ENCODE measurements around the gene UBASH3B.

Gene UBASH3B

GRCh38 chr11:122778148-122778547, 122.6 kb downstream of the UBASH3B start:
- Histone ChIP-seq H3K9me3 (ENCODE audit: control insufficient read depth in 1 of 2, low read length in 2 of 2) (no peaks in the 10 kb centered on the region), H3K4me3 (ENCODE audit: low read depth in 1 of 2, low read length in 2 of 2) (no peak overlapping the region), H3K36me3 (ENCODE audit: control insufficient read depth in 1 of 2, insufficient read depth in 2 of 2, low read length in 2 of 2) (no peaks in the 10 kb centered on the region), H3K9ac (ENCODE audit: low read depth in 1 of 2, low read length in 2 of 2) (no peak overlapping the region), H3K4me1 (ENCODE audit: control insufficient read depth in 1 of 2, insufficient read depth in 2 of 2, low read length in 2 of 2) (peaks cover 0 to 5% of the 10 kb centered on the region in 2 donors), H3K27me3 (ENCODE audit: control insufficient read depth in 1 of 2, insufficient read depth in 2 of 2, low read length in 2 of 2) (no peaks in the 10 kb centered on the region), H3K27ac (ENCODE audit: low read depth, low read length) (no peak overlapping the region)

GRCh38 chr11:122779047-122779629, 123.6 kb downstream of the UBASH3B start:
- Histone ChIP-seq H3K4me3 (ENCODE audit: low read depth in 1 of 2, low read length in 2 of 2) (no peak overlapping the region), H3K9ac (ENCODE audit: low read depth in 1 of 2, low read length in 2 of 2) (no peak overlapping the region), H3K27me3 (ENCODE audit: control insufficient read depth in 1 of 2, insufficient read depth in 2 of 2, low read length in 2 of 2) (no peaks in the 10 kb centered on the region), H3K36me3 (ENCODE audit: control insufficient read depth in 1 of 2, insufficient read depth in 2 of 2, low read length in 2 of 2) (no peaks in the 10 kb centered on the region), H3K4me1 (ENCODE audit: control insufficient read depth in 1 of 2, insufficient read depth in 2 of 2, low read length in 2 of 2) (peaks cover 0 to 5% of the 10 kb centered on the region in 2 donors), H3K27ac (ENCODE audit: low read depth, low read length) (no peak overlapping the region), H3K9me3 (ENCODE audit: control insufficient read depth in 1 of 2, low read length in 2 of 2) (no peaks in the 10 kb centered on the region)

GRCh38 chr11:122780296-122780949, 124.9 kb downstream of the UBASH3B start:
- no peaks in the 10 kb centered on the region for H3K9me3 ChIP-seq (ENCODE audit: control insufficient read depth in 1 of 2, low read length in 2 of 2)
- no peak overlapping the region for H3K9ac ChIP-seq (ENCODE audit: low read depth in 1 of 2, low read length in 2 of 2)
- no peak overlapping the region for H3K4me3 ChIP-seq (ENCODE audit: low read depth in 1 of 2, low read length in 2 of 2)
- H3K27ac ChIP-seq (ENCODE audit: low read depth, low read length): no peak overlapping the region
- H3K27me3 ChIP-seq (ENCODE audit: control insufficient read depth in 1 of 2, insufficient read depth in 2 of 2, low read length in 2 of 2): no peaks in the 10 kb centered on the region
- no peaks in the 10 kb centered on the region for H3K36me3 ChIP-seq (ENCODE audit: control insufficient read depth in 1 of 2, insufficient read depth in 2 of 2, low read length in 2 of 2)
- H3K4me1 ChIP-seq (ENCODE audit: control insufficient read depth in 1 of 2, insufficient read depth in 2 of 2, low read length in 2 of 2): peaks cover 8 to 12% of the 10 kb centered on the region in 2 donors

GRCh38 chr11:122781378-122782195, 126.1 kb downstream of the UBASH3B start:
- peaks cover 8 to 12% of the 10 kb centered on the region in 2 donors for H3K4me1 ChIP-seq (ENCODE audit: control insufficient read depth in 1 of 2, insufficient read depth in 2 of 2, low read length in 2 of 2)
- H3K27ac ChIP-seq (ENCODE audit: low read depth, low read length): no peak overlapping the region
- no peaks in the 10 kb centered on the region for H3K36me3 ChIP-seq (ENCODE audit: control insufficient read depth in 1 of 2, insufficient read depth in 2 of 2, low read length in 2 of 2)
- H3K9ac ChIP-seq (ENCODE audit: low read depth in 1 of 2, low read length in 2 of 2): no peak overlapping the region
- no peak overlapping the region for H3K4me3 ChIP-seq (ENCODE audit: low read depth in 1 of 2, low read length in 2 of 2)
- H3K27me3 ChIP-seq (ENCODE audit: control insufficient read depth in 1 of 2, insufficient read depth in 2 of 2, low read length in 2 of 2): no peaks in the 10 kb centered on the region
- no peaks in the 10 kb centered on the region for H3K9me3 ChIP-seq (ENCODE audit: control insufficient read depth in 1 of 2, low read length in 2 of 2)

GRCh38 chr11:122782222-122782621, 126.7 kb downstream of the UBASH3B start:
- H3K4me3 ChIP-seq (ENCODE audit: low read depth in 1 of 2, low read length in 2 of 2): no peak overlapping the region
- H3K9me3 ChIP-seq (ENCODE audit: control insufficient read depth in 1 of 2, low read length in 2 of 2): no peaks in the 10 kb centered on the region
- no peak overlapping the region for H3K27ac ChIP-seq (ENCODE audit: low read depth, low read length)
- H3K27me3 ChIP-seq (ENCODE audit: control insufficient read depth in 1 of 2, insufficient read depth in 2 of 2, low read length in 2 of 2): no peaks in the 10 kb centered on the region
- H3K36me3 ChIP-seq (ENCODE audit: control insufficient read depth in 1 of 2, insufficient read depth in 2 of 2, low read length in 2 of 2): no peaks in the 10 kb centered on the region
- no peak overlapping the region for H3K9ac ChIP-seq (ENCODE audit: low read depth in 1 of 2, low read length in 2 of 2)
- peaks cover 8 to 12% of the 10 kb centered on the region in 2 donors for H3K4me1 ChIP-seq (ENCODE audit: control insufficient read depth in 1 of 2, insufficient read depth in 2 of 2, low read length in 2 of 2)

GRCh38 chr11:122784325-122784955, 128.9 kb downstream of the UBASH3B start:
- no peak overlapping the region for H3K27ac ChIP-seq (ENCODE audit: low read depth, low read length)
- H3K36me3 ChIP-seq (ENCODE audit: control insufficient read depth in 1 of 2, insufficient read depth in 2 of 2, low read length in 2 of 2): peaks cover 0 to 4% of the 10 kb centered on the region in 2 donors
- H3K9ac ChIP-seq (ENCODE audit: low read depth in 1 of 2, low read length in 2 of 2): no peak overlapping the region
- no peaks in the 10 kb centered on the region for H3K27me3 ChIP-seq (ENCODE audit: control insufficient read depth in 1 of 2, insufficient read depth in 2 of 2, low read length in 2 of 2)
- H3K4me1 ChIP-seq (ENCODE audit: control insufficient read depth in 1 of 2, insufficient read depth in 2 of 2, low read length in 2 of 2): peaks cover 8 to 12% of the 10 kb centered on the region in 2 donors
- no peak overlapping the region for H3K4me3 ChIP-seq (ENCODE audit: low read depth in 1 of 2, low read length in 2 of 2)
- no peaks in the 10 kb centered on the region for H3K9me3 ChIP-seq (ENCODE audit: control insufficient read depth in 1 of 2, low read length in 2 of 2)

- Histone ChIP-seq H3K36me3 (ENCODE audit: control insufficient read depth in 1 of 2, insufficient read depth in 2 of 2, low read length in 2 of 2) (peaks cover 0 to 6% of the 10 kb centered on the region in 2 donors), H3K4me3 (ENCODE audit: low read depth in 1 of 2, low read length in 2 of 2) (no peak overlapping the region), H3K9me3 (ENCODE audit: control insufficient read depth in 1 of 2, low read length in 2 of 2) (no peaks in the 10 kb centered on the region), H3K27me3 (ENCODE audit: control insufficient read depth in 1 of 2, insufficient read depth in 2 of 2, low read length in 2 of 2) (no peaks in the 10 kb centered on the region), H3K4me1 (ENCODE audit: control insufficient read depth in 1 of 2, insufficient read depth in 2 of 2, low read length in 2 of 2) (peaks cover 8 to 12% of the 10 kb centered on the region in 2 donors), H3K27ac (ENCODE audit: low read depth, low read length) (no peak overlapping the region), H3K9ac (ENCODE audit: low read depth in 1 of 2, low read length in 2 of 2) (no peak overlapping the region)
Observed at GRCh38 chr11:122785031-122785541, 129.6 kb downstream of the UBASH3B start.

- Histone ChIP-seq H3K4me1 (ENCODE audit: control insufficient read depth in 1 of 2, insufficient read depth in 2 of 2, low read length in 2 of 2) (peaks cover 8% of the 10 kb centered on the region in 2 donors), H3K27ac (ENCODE audit: low read depth, low read length) (no peak overlapping the region)
Observed at GRCh38 chr11:122786896-122787295, 131.4 kb downstream of the UBASH3B start.

GRCh38 chr11:122788781-122789535, 133.4 kb downstream of the UBASH3B start:
- H3K4me3 ChIP-seq (ENCODE audit: low read depth in 1 of 2, low read length in 2 of 2): no peak overlapping the region
- peaks cover 8% of the 10 kb centered on the region in 2 donors for H3K4me1 ChIP-seq (ENCODE audit: control insufficient read depth in 1 of 2, insufficient read depth in 2 of 2, low read length in 2 of 2)
- H3K27ac ChIP-seq (ENCODE audit: low read depth, low read length): no peak overlapping the region

More at GRCh38 chr11:122786896-122787295, 131.4 kb downstream of the UBASH3B start:
- Histone ChIP-seq H3K27me3 (ENCODE audit: control insufficient read depth in 1 of 2, insufficient read depth in 2 of 2, low read length in 2 of 2) (no peaks in the 10 kb centered on the region), H3K9me3 (ENCODE audit: control insufficient read depth in 1 of 2, low read length in 2 of 2) (no peaks in the 10 kb centered on the region), H3K4me3 (ENCODE audit: low read depth in 1 of 2, low read length in 2 of 2) (no peak overlapping the region), H3K36me3 (ENCODE audit: control insufficient read depth in 1 of 2, insufficient read depth in 2 of 2, low read length in 2 of 2) (peaks cover 0 to 6% of the 10 kb centered on the region in 2 donors), H3K9ac (ENCODE audit: low read depth in 1 of 2, low read length in 2 of 2) (no peak overlapping the region)

More at GRCh38 chr11:122788781-122789535, 133.4 kb downstream of the UBASH3B start:
- H3K27me3 ChIP-seq (ENCODE audit: control insufficient read depth in 1 of 2, insufficient read depth in 2 of 2, low read length in 2 of 2): no peaks in the 10 kb centered on the region
- H3K9ac ChIP-seq (ENCODE audit: low read depth in 1 of 2, low read length in 2 of 2): no peak overlapping the region
- H3K9me3 ChIP-seq (ENCODE audit: control insufficient read depth in 1 of 2, low read length in 2 of 2): no peaks in the 10 kb centered on the region
- peaks cover 0 to 6% of the 10 kb centered on the region in 2 donors for H3K36me3 ChIP-seq (ENCODE audit: control insufficient read depth in 1 of 2, insufficient read depth in 2 of 2, low read length in 2 of 2)
